Measurements from ENCODE around the gene RAB4A.

- TF ChIP-seq CTCF (conservative IDR thresholded peaks at IDR 0.05 in 1 of 2, IDR thresholded peaks at IDR 0.05 in 1 of 2; ENCODE audit: low read depth in 1 of 2, low read length in 2 of 2) (no peak), EZH2 (IDR thresholded peaks at IDR 0.05; ENCODE audit: low read length, missing control alignments) (no peak)
These were observed 48.6 kb downstream of the RAB4A start for GRCh38 chr1:229319487-229319886.

Data from fibroblast of lung (primary cell).